ENCODE measurements around the gene TFDP1. TPM values are rescaled to one million over a fixed set of nuclear protein-coding genes. Genes with fewer than 3 reads are reported as not detected.
A peak's percentile ranks its signal among the peaks of the same experiment; 100 is the strongest.

Gene TFDP1
- total RNA-seq, 1 donor from 2014 or later, result 30.8 TPM

GRCh38 chr13:113603116-113603710, 18.7 kb downstream of the TFDP1 start:
- Histone ChIP-seq H3K9me3 (ENCODE audit: control insufficient read depth in 3 of 3, low read length in 3 of 3) (peaks cover 0 to 2% (median 0%) of the 10 kb centered on the region in 3 donors), H3K4me1 (ENCODE audit: control insufficient read depth in 3 of 3, insufficient read depth in 3 of 3, low read length in 3 of 3) (peaks cover 4 to 12% (median 8%) of the 10 kb centered on the region in 3 donors), H3K36me3 (ENCODE audit: control insufficient read depth in 3 of 3, insufficient read depth in 3 of 3, low read length in 3 of 3) (peaks cover under 1 to 4% (median 2%) of the 10 kb centered on the region in 3 donors), H3K27me3 (ENCODE audit: control insufficient read depth in 3 of 3, insufficient read depth in 3 of 3, low read length in 3 of 3) (no peaks in the 10 kb centered on the region), H3K9ac (ENCODE audit: low read depth in 1 of 3, low read length in 3 of 3) (no peak overlapping the region), H3K4me3 (ENCODE audit: low read length in 3 of 3) (no peak overlapping the region), H3K27ac (ENCODE audit: low read depth, low read length) (no peak overlapping the region)

GRCh38 chr13:113604186-113604585, 19.6 kb downstream of the TFDP1 start:
- Histone ChIP-seq H3K4me1 (ENCODE audit: control insufficient read depth in 3 of 3, insufficient read depth in 3 of 3, low read length in 3 of 3) (peaks cover 4 to 12% (median 8%) of the 10 kb centered on the region in 3 donors), H3K9me3 (ENCODE audit: control insufficient read depth in 3 of 3, low read length in 3 of 3) (peaks cover 0 to 2% (median 0%) of the 10 kb centered on the region in 3 donors), H3K36me3 (ENCODE audit: control insufficient read depth in 3 of 3, insufficient read depth in 3 of 3, low read length in 3 of 3) (peaks cover 0 to 7% (median 2%) of the 10 kb centered on the region in 3 donors), H3K27me3 (ENCODE audit: control insufficient read depth in 3 of 3, insufficient read depth in 3 of 3, low read length in 3 of 3) (no peaks in the 10 kb centered on the region), H3K4me3 (ENCODE audit: low read length in 3 of 3) (no peak overlapping the region), H3K27ac (ENCODE audit: low read depth, low read length) (no peak overlapping the region), H3K9ac (ENCODE audit: low read depth in 1 of 3, low read length in 3 of 3) (no peak overlapping the region)

- no peak overlapping the region for H3K27ac ChIP-seq (ENCODE audit: low read depth, low read length)
- H3K4me3 ChIP-seq (ENCODE audit: low read length in 3 of 3), result no peak overlapping the region
- no peak overlapping the region for H3K9ac ChIP-seq (ENCODE audit: low read depth in 1 of 3, low read length in 3 of 3)
- H3K36me3 ChIP-seq (ENCODE audit: control insufficient read depth in 3 of 3, insufficient read depth in 3 of 3, low read length in 3 of 3), result peaks cover 0 to 3% (median 2%) of the 10 kb centered on the region in 3 donors
- no peaks in the 10 kb centered on the region for H3K27me3 ChIP-seq (ENCODE audit: control insufficient read depth in 3 of 3, insufficient read depth in 3 of 3, low read length in 3 of 3)
- H3K4me1 ChIP-seq (ENCODE audit: control insufficient read depth in 3 of 3, insufficient read depth in 3 of 3, low read length in 3 of 3), result peaks cover 4 to 12% (median 8%) of the 10 kb centered on the region in 3 donors
- H3K9me3 ChIP-seq (ENCODE audit: control insufficient read depth in 3 of 3, low read length in 3 of 3), result peaks cover 0 to 2% (median 0%) of the 10 kb centered on the region in 3 donors
Measured at GRCh38 chr13:113605461-113605860, 20.9 kb downstream of the TFDP1 start.

GRCh38 chr13:113605866-113606438, 21.4 kb downstream of the TFDP1 start:
- Histone ChIP-seq H3K9ac (ENCODE audit: low read depth in 1 of 3, low read length in 3 of 3) (no peak overlapping the region), H3K27ac (ENCODE audit: low read depth, low read length) (no peak overlapping the region), H3K9me3 (ENCODE audit: control insufficient read depth in 3 of 3, low read length in 3 of 3) (peaks cover 0 to 2% (median 0%) of the 10 kb centered on the region in 3 donors), H3K4me1 (ENCODE audit: control insufficient read depth in 3 of 3, insufficient read depth in 3 of 3, low read length in 3 of 3) (peaks cover 4 to 12% (median 8%) of the 10 kb centered on the region in 3 donors), H3K27me3 (ENCODE audit: control insufficient read depth in 3 of 3, insufficient read depth in 3 of 3, low read length in 3 of 3) (no peaks in the 10 kb centered on the region), H3K4me3 (ENCODE audit: low read length in 3 of 3) (no peak overlapping the region), H3K36me3 (ENCODE audit: control insufficient read depth in 3 of 3, insufficient read depth in 3 of 3, low read length in 3 of 3) (peaks cover 0 to 7% (median 2%) of the 10 kb centered on the region in 3 donors)

GRCh38 chr13:113607056-113607888, 22.7 kb downstream of the TFDP1 start:
- Histone ChIP-seq H3K36me3 (ENCODE audit: control insufficient read depth in 3 of 3, insufficient read depth in 3 of 3, low read length in 3 of 3) (peaks cover 2 to 13% (median 5%) of the 10 kb centered on the region in 3 donors), H3K4me3 (ENCODE audit: low read length in 3 of 3) (no peak overlapping the region), H3K4me1 (ENCODE audit: control insufficient read depth in 3 of 3, insufficient read depth in 3 of 3, low read length in 3 of 3) (peaks cover 4 to 12% (median 8%) of the 10 kb centered on the region in 3 donors), H3K27ac (ENCODE audit: low read depth, low read length) (no peak overlapping the region), H3K9ac (ENCODE audit: low read depth in 1 of 3, low read length in 3 of 3) (peak overlapping the region in 1 of 3 donors; percentile 3), H3K9me3 (ENCODE audit: control insufficient read depth in 3 of 3, low read length in 3 of 3) (peaks cover 0 to 2% (median 0%) of the 10 kb centered on the region in 3 donors), H3K27me3 (ENCODE audit: control insufficient read depth in 3 of 3, insufficient read depth in 3 of 3, low read length in 3 of 3) (no peaks in the 10 kb centered on the region)

GRCh38 chr13:113607889-113608635, 23.5 kb downstream of the TFDP1 start:
- Histone ChIP-seq H3K27ac (ENCODE audit: low read depth, low read length) (no peak overlapping the region), H3K27me3 (ENCODE audit: control insufficient read depth in 3 of 3, insufficient read depth in 3 of 3, low read length in 3 of 3) (no peaks in the 10 kb centered on the region), H3K9ac (ENCODE audit: low read depth in 1 of 3, low read length in 3 of 3) (no peak overlapping the region), H3K36me3 (ENCODE audit: control insufficient read depth in 3 of 3, insufficient read depth in 3 of 3, low read length in 3 of 3) (peaks cover 2 to 13% (median 5%) of the 10 kb centered on the region in 3 donors), H3K4me3 (ENCODE audit: low read length in 3 of 3) (no peak overlapping the region), H3K4me1 (ENCODE audit: control insufficient read depth in 3 of 3, insufficient read depth in 3 of 3, low read length in 3 of 3) (peaks cover 4 to 12% (median 8%) of the 10 kb centered on the region in 3 donors), H3K9me3 (ENCODE audit: control insufficient read depth in 3 of 3, low read length in 3 of 3) (peaks cover 0 to 2% (median 0%) of the 10 kb centered on the region in 3 donors)

GRCh38 chr13:113608967-113609533, 24.5 kb downstream of the TFDP1 start:
- no peak overlapping the region for H3K27ac ChIP-seq (ENCODE audit: low read depth, low read length)
- no peaks in the 10 kb centered on the region for H3K27me3 ChIP-seq (ENCODE audit: control insufficient read depth in 3 of 3, insufficient read depth in 3 of 3, low read length in 3 of 3)
- H3K9ac ChIP-seq (ENCODE audit: low read depth in 1 of 3, low read length in 3 of 3), result no peak overlapping the region
- H3K9me3 ChIP-seq (ENCODE audit: control insufficient read depth in 3 of 3, low read length in 3 of 3), result peaks cover 0 to 2% (median 0%) of the 10 kb centered on the region in 3 donors
- H3K4me1 ChIP-seq (ENCODE audit: control insufficient read depth in 3 of 3, insufficient read depth in 3 of 3, low read length in 3 of 3), result peaks cover 4 to 12% (median 8%) of the 10 kb centered on the region in 3 donors
- H3K36me3 ChIP-seq (ENCODE audit: control insufficient read depth in 3 of 3, insufficient read depth in 3 of 3, low read length in 3 of 3), result peaks cover 2 to 13% (median 5%) of the 10 kb centered on the region in 3 donors
- no peak overlapping the region for H3K4me3 ChIP-seq (ENCODE audit: low read length in 3 of 3)

GRCh38 chr13:113609616-113610015, 25.1 kb downstream of the TFDP1 start:
- Histone ChIP-seq H3K27ac (ENCODE audit: low read depth, low read length) (no peak overlapping the region), H3K4me3 (ENCODE audit: low read length in 3 of 3) (no peak overlapping the region), H3K27me3 (ENCODE audit: control insufficient read depth in 3 of 3, insufficient read depth in 3 of 3, low read length in 3 of 3) (no peaks in the 10 kb centered on the region), H3K36me3 (ENCODE audit: control insufficient read depth in 3 of 3, insufficient read depth in 3 of 3, low read length in 3 of 3) (peaks cover 2 to 13% (median 5%) of the 10 kb centered on the region in 3 donors), H3K9ac (ENCODE audit: low read depth in 1 of 3, low read length in 3 of 3) (no peak overlapping the region), H3K9me3 (ENCODE audit: control insufficient read depth in 3 of 3, low read length in 3 of 3) (peaks cover 0 to 2% (median 0%) of the 10 kb centered on the region in 3 donors), H3K4me1 (ENCODE audit: control insufficient read depth in 3 of 3, insufficient read depth in 3 of 3, low read length in 3 of 3) (peaks cover 4 to 12% (median 8%) of the 10 kb centered on the region in 3 donors)

GRCh38 chr13:113610266-113610665, 25.7 kb downstream of the TFDP1 start:
- Histone ChIP-seq H3K9me3 (ENCODE audit: control insufficient read depth in 3 of 3, low read length in 3 of 3) (peaks cover 0 to 2% (median 0%) of the 10 kb centered on the region in 3 donors), H3K4me1 (ENCODE audit: control insufficient read depth in 3 of 3, insufficient read depth in 3 of 3, low read length in 3 of 3) (peaks cover 4 to 12% (median 8%) of the 10 kb centered on the region in 3 donors), H3K36me3 (ENCODE audit: control insufficient read depth in 3 of 3, insufficient read depth in 3 of 3, low read length in 3 of 3) (peaks cover 2 to 13% (median 5%) of the 10 kb centered on the region in 3 donors), H3K27ac (ENCODE audit: low read depth, low read length) (no peak overlapping the region), H3K9ac (ENCODE audit: low read depth in 1 of 3, low read length in 3 of 3) (no peak overlapping the region), H3K4me3 (ENCODE audit: low read length in 3 of 3) (no peak overlapping the region), H3K27me3 (ENCODE audit: control insufficient read depth in 3 of 3, insufficient read depth in 3 of 3, low read length in 3 of 3) (no peaks in the 10 kb centered on the region)
